K562 (cell line): ENCODE data around the gene ITPRIP. TPM values are rescaled to one million over a fixed set of nuclear protein-coding genes. Genes with fewer than 3 reads are reported as not detected.

Experiments
- ATAC-seq: fragments of 200-7000 bp; cut with Tn5 transposase; 3 replicates; pipeline ENCODE4 v1.9.1; 2020; ENCODE audit warnings: moderate library complexity
- BruUV-seq: library from RNA; stranded (reverse); fragments of 400-500 nt; replicated peaks from 2 replicates; lab custom pipeline; 2021; lab: Mats Ljungman, UMichigan
- CTCF ChIA-PET: fragments of 300-600 bp; formaldehyde crosslinking; extraction: SDS; loops from one replicate; lab custom pipeline; 2021; ENCODE audit warnings: low intra/inter-chr PET ratio; lab: Yijun Ruan, JAX
- POLR2A ChIA-PET: fragments of 300-600, 350-650 bp; sonication (Branson Sonifier 250); formaldehyde crosslinking; extraction: SDS; loops from one replicate; lab custom pipeline; 2021; ENCODE audit warnings: antibody characterized with exemption, inconsistent platforms; lab: Yijun Ruan, JAX
- DNase-seq, 4 experiments: peaks; one replicate each; pipeline versions ENCODE4 v3.0.0 to v3.0.0-alpha.2; 2011 to 2018; ENCODE audit warnings: low spot score in 3 of 4, mixed read lengths in 3 of 4; ENCODE audit errors: extremely low read depth in 1 of 4
- FAIRE-seq: peaks from 2 replicates; lab custom pipeline; 2011; peaks lifted over from hg19 to GRCh38; lab: Jason Lieb, UNC
- H2AFZ ChIP-seq: 2 replicates; pipeline ENCODE4 v1.6.0; 2011; ENCODE audit warnings: low read depth, low read length, control low read depth, inconsistent platforms
- H3K27ac ChIP-seq: fragments of 200-600 bp; 3 replicates; pipeline ENCODE4 v1.8.0; 2011; ENCODE audit warnings: low read depth, mild to moderate bottlenecking, control low read depth, inconsistent platforms, low read length, moderate library complexity, mixed read lengths; ENCODE audit errors: extremely low read depth
- H3K27me3 ChIP-seq, 2 experiments: fragments of 300-600 bp in 1 of 2; 2 replicates in 1 of 2; 3 replicates in 1 of 2; pipeline versions ENCODE4 v1.6.0 to v1.8.0; 2011; ENCODE audit warnings: inconsistent platforms in 2 of 2, low read length in 2 of 2, mild to moderate bottlenecking in 1 of 2, mixed read lengths in 1 of 2, moderate library complexity in 1 of 2; ENCODE audit not compliant: control insufficient read depth in 2 of 2, insufficient read depth in 2 of 2
- H3K36me3 ChIP-seq: fragments of 300-600 bp; 3 replicates; pipeline ENCODE4 v1.8.0; 2011; ENCODE audit warnings: mild to moderate bottlenecking, low read length, inconsistent platforms; ENCODE audit not compliant: control insufficient read depth, insufficient read depth
- H3K4me1 ChIP-seq, 2 experiments: fragments of 200-600 bp in 1 of 2; replicated peaks in 1 of 2; 2 replicates in 1 of 2; 3 replicates in 1 of 2; pipeline versions ENCODE4 v1.5.1 to v1.8.0; 2011; ENCODE audit warnings: inconsistent platforms in 2 of 2, low read length in 2 of 2, mild to moderate bottlenecking in 1 of 2, mixed read lengths in 1 of 2, moderate library complexity in 1 of 2; ENCODE audit not compliant: control insufficient read depth in 2 of 2, insufficient read depth in 2 of 2
- H3K4me2 ChIP-seq: 2 replicates; pipeline ENCODE4 v1.6.1; 2011; ENCODE audit warnings: low read length, control low read depth, inconsistent platforms, mixed read lengths; ENCODE audit not compliant: insufficient read depth
- H3K4me3 ChIP-seq: fragments of 200-600 bp; sonication (generic), shearing (Covaris generic); 2 replicates; pipeline ENCODE4 v1.5.1; 2016; ENCODE audit warnings: control low read depth, inconsistent platforms
- H3K79me2 ChIP-seq: fragments of 200-600 bp; 3 replicates; pipeline ENCODE4 v1.8.0; 2011; ENCODE audit warnings: low read length, inconsistent platforms; ENCODE audit not compliant: control insufficient read depth, insufficient read depth
- H3K9ac ChIP-seq, 2 experiments: 2 replicates each; pipeline versions ENCODE4 v1.6.0 to v1.6.1; 2011; ENCODE audit warnings: low read depth in 2 of 2, low read length in 2 of 2, control low read depth in 1 of 2, inconsistent platforms in 1 of 2, mild to moderate bottlenecking in 1 of 2, mixed read lengths in 1 of 2; ENCODE audit not compliant: insufficient read depth in 1 of 2
- H3K9me1 ChIP-seq: one replicate; pipeline ENCODE4 v1.6.0; 2011; ENCODE audit warnings: inconsistent platforms, mild to moderate bottlenecking, low read length, moderate library complexity; ENCODE audit not compliant: control insufficient read depth, insufficient read depth
- H3K9me3 ChIP-seq: replicated peaks from 2 replicates; pipeline ENCODE4 v1.5.1; 2011; ENCODE audit warnings: low read depth, low read length, inconsistent platforms; ENCODE audit not compliant: control insufficient read depth, insufficient read depth
- H4K20me1 ChIP-seq: replicated peaks from 2 replicates; pipeline ENCODE4 v1.6.1; 2011; ENCODE audit warnings: low read length, inconsistent platforms, mixed read lengths; ENCODE audit not compliant: control insufficient read depth, insufficient read depth
- ARID1B ChIP-seq: fragments of 450-650 bp; IDR thresholded peaks from 2 replicates; pipeline ENCODE4 v1.6.1; 2016; ENCODE audit warnings: antibody characterized with exemption, mild to moderate bottlenecking, inconsistent platforms
- CBFA2T3 ChIP-seq: fragments of 450-650 bp; IDR thresholded peaks from 2 replicates; pipeline ENCODE4 v1.6.1; 2017
- E2F6 ChIP-seq, 2 experiments: IDR thresholded peaks; 2 replicates each; pipeline ENCODE4 v1.6.1; 2011; ENCODE audit warnings: borderline replicate concordance in 1 of 2, control low read depth in 1 of 2, low read depth in 1 of 2, low read length in 1 of 2, mild to moderate bottlenecking in 1 of 2, mixed read lengths in 1 of 2, moderate library complexity in 1 of 2; ENCODE audit not compliant: insufficient read depth in 1 of 2, insufficient read length in 1 of 2, poor library complexity in 1 of 2, severe bottlenecking in 1 of 2; ENCODE audit errors: extremely low read depth in 1 of 2
- MEIS2 ChIP-seq: fragments of 450-650 bp; IDR thresholded peaks from 2 replicates; pipeline ENCODE4 v1.6.1; 2014; ENCODE audit warnings: mild to moderate bottlenecking; ENCODE audit not compliant: partially characterized antibody
- NR0B1 ChIP-seq: fragments of 450-650 bp; IDR thresholded peaks from one replicate; pipeline ENCODE4 v1.6.1; 2018; ENCODE audit warnings: mild to moderate bottlenecking, moderate library complexity; ENCODE audit not compliant: partially characterized antibody
- RAD51 ChIP-seq: fragments of 450-650 bp; IDR thresholded peaks from 2 replicates; pipeline ENCODE4 v1.7.1; 2016; ENCODE audit warnings: low read depth, mild to moderate bottlenecking, borderline replicate concordance
- RFX1 ChIP-seq: fragments of 450-650 bp; IDR thresholded peaks from 2 replicates; pipeline ENCODE4 v1.6.1; 2016; ENCODE audit warnings: mild to moderate bottlenecking, moderate library complexity
- ZNF41 ChIP-seq: fragments of 250-450 bp; sonication (Bioruptor Pico); conservative IDR thresholded peaks from 2 replicates; pipeline ENCODE4 v1.4.0; 2020; ENCODE audit warnings: mild to moderate bottlenecking
- WGBS: fragments of 100-300 bp; shearing (Covaris generic); methylation state at CpG from one replicate; pipeline ENCODE4 v1.1.6; 2016; ENCODE audit warnings: low coverage, mixed read lengths; ENCODE audit not compliant: insufficient coverage; ENCODE audit errors: missing lambda C conversion rate; 5-methylcytosine and 5-hydroxymethylcytosine counted together
- in situ Hi-C: fragments of 300-500 bp; cut with MboI; formaldehyde crosslinking; loops from 4 replicates; pipeline ENCODE4 v1.15.0; 2018; ENCODE audit warnings: inconsistent platforms, mixed read lengths
- intact Hi-C: fragments of 100-400 bp; cut with micrococcal nuclease; formaldehyde crosslinking; loops from 2 replicates; pipeline ENCODE4 v1.14.2; 2022
- polyA plus RNA-seq, 8 experiments: library from polyadenylated mRNA; depleted of rRNA in 4 of 8; stranded (reverse) in 5 of 8; unstranded in 3 of 8; fragments of >200 nt; fragmentation: Nextera tagmentation in 2 of 8; fragmentation: Illumina TruSeq in 1 of 8; extraction: Ambion mirVana in 2 of 8; extraction: Trizol in 1 of 8; gene quantifications; 2 replicates each; pipeline versions ENCODE4 v1.2.1 to v1.2.3, GENCODE V29; 2011 to 2014; ENCODE audit warnings: inconsistent platforms in 1 of 8, missing spikeins in 1 of 8
- total RNA-seq, 7 experiments: library from RNA; depleted of rRNA in 6 of 7; stranded (reverse); fragments of >200 nt in 6 of 7; fragmentation: Illumina TruSeq in 2 of 7; extraction: Trizol in 2 of 7; gene quantifications; 2 replicates each; pipeline versions ENCODE4 v1.2.1 to v1.2.3, GENCODE V29; 2011 to 2021; ENCODE audit warnings: low replicate concordance in 1 of 7

Gene ITPRIP
- total and polyA plus RNA-seq, 9 of the 15 experiments (the other 6 are each of a cell fraction or from before 2014, with no cell fraction given) = 4.4 to 28.5 (median 10.9) TPM

- TF ChIP-seq E2F6 (IDR thresholded peaks at IDR 0.05; ENCODE audit: borderline replicate concordance in 1 of 2, extremely low read depth in 1 of 2, insufficient read depth in 1 of 2, insufficient read length in 1 of 2, low read depth in 1 of 2, low read length in 1 of 2, poor library complexity in 1 of 2, severe bottlenecking in 1 of 2) = peak in 1 of 2 experiments; percentile 28
- TF ChIP-seq NR0B1 = no peak
- no peak for TF ChIP-seq ZNF41
Measured at GRCh38 chr10:104274762-104275721, 63.2 kb downstream of the ITPRIP start (continued).

GRCh38 chr10:104273899-104274575 is 64.2 kb downstream of the ITPRIP start:
- ChIA-PET POLR2A (interaction anchor here (0.6 to 1.8 kb wide), 5 partner anchors 9 to 200 kb away, joined by 3 to 12 read pairs (median 3); partner anchors contain the start of gene CFAP58), CTCF (interaction anchor here (1.0 kb wide), 1 partner anchor 75 kb away, joined by 3 read pairs; no protein-coding TSS in a partner anchor)
- Histone ChIP-seq H3K27ac (no peak overlapping the region), H3K4me2 (no peak overlapping the region), H3K36me3 (peaks cover 4% of the 10 kb centered on the region; the same call in 1 of the 3 replicates), H3K4me3 (no peak overlapping the region), H3K9me3 (no peaks in the 10 kb centered on the region), H2AFZ (peak overlapping the region; percentile 82), H4K20me1 (no peaks in the 10 kb centered on the region), H3K9ac (peak overlapping the region in 1 of 2 experiments; percentile 48; a peak in 2 of 4 replicates), H3K4me1 (peaks cover 7 to 8% of the 10 kb centered on the region in 2 experiments), H3K79me2 (no peaks in the 10 kb centered on the region), H3K27me3 (no peaks in the 10 kb centered on the region), H3K9me1 (no peaks in the 10 kb centered on the region)
- no peak for TF ChIP-seq RAD51
- TF ChIP-seq MEIS2 = no peak
- TF ChIP-seq RFX1 = peak; percentile 61
- TF ChIP-seq CBFA2T3 = 0 out of 2 replicates have a peak, but pooled peaks have one; percentile 20
- 0 out of 2 replicates have a peak, but pooled peaks have one; percentile 12 for TF ChIP-seq ARID1B
- no TSS peak for BruUV-seq
- 15% methylated on average over 4 of the region's 4 CpGs for WGBS
- no peak for DNase-seq
- ATAC-seq = peak; percentile 59
- no peak for FAIRE-seq
- in situ Hi-C loops = no loop called here
- intact Hi-C loops = no loop called here
